Measurements from ENCODE around the gene MAMLD1.

GRCh38 chrX:150355913-150356312 lies 7.2 kb upstream of the MAMLD1 start:
- TF ChIP-seq EZH2phosphoT487 (IDR thresholded peaks at IDR 0.05; ENCODE audit: insufficient read depth, low read depth), result no peak
- no peak for TF ChIP-seq EZH2 (IDR thresholded peaks at IDR 0.05; ENCODE audit: insufficient read depth, poor library complexity, severe bottlenecking)
